GM21717 (cell line): ENCODE results near the gene BGN.
A peak's percentile ranks its signal among the peaks of the same experiment; 100 is the strongest.

ENCODE experiments used
- ATAC-seq: cut with Tn5 transposase; IDR thresholded peaks from one replicate; pipeline ENCODE4 v1.9.1; 2021; ENCODE audit warnings: mild to moderate bottlenecking, moderate library complexity; ENCODE audit not compliant: unreplicated experiment

BGN gene

DNA sequence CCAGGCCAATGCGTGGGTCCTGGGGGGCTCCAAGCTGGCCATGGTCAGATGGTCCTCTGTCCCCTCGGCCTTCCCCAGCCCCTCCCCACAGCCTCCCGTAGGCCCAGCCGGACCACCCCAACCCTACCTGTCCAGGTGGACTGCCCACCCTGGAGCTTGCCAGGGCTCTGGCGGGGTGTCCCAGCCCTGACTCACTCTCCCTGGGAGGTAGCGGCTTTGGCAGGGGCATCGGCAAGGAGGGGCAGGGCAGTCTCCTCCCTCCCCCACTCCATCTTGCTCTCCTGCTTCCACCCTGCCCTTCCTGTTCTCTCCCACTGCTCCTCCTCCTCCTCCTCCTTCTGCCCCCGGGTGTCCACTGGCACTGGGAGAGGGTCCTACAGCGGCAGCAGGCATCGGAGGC lies 7.4 kb downstream of the BGN start:
- ATAC-seq, result no peak

DNA sequence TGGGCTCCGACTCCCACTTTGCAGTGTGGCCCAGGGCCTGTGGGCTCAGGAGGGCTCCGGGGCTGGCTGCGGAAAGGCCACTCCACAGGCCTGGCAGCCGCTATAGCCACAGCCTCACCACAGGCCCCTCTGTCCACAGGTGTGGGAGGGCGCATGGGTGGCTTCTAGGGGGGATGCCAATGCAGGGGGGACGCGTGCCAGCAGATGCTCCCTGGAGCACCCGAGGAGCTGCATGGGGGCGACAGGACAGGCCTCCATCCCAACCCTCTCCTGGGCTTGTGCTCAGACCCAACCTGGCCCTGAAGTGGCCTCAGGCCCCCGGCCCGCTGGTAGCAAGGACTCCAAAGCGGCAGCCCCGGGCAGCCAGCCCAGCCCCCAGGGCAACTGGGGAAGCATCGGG lies 8.0 kb downstream of the BGN start:
- ATAC-seq, result no peak

DNA sequence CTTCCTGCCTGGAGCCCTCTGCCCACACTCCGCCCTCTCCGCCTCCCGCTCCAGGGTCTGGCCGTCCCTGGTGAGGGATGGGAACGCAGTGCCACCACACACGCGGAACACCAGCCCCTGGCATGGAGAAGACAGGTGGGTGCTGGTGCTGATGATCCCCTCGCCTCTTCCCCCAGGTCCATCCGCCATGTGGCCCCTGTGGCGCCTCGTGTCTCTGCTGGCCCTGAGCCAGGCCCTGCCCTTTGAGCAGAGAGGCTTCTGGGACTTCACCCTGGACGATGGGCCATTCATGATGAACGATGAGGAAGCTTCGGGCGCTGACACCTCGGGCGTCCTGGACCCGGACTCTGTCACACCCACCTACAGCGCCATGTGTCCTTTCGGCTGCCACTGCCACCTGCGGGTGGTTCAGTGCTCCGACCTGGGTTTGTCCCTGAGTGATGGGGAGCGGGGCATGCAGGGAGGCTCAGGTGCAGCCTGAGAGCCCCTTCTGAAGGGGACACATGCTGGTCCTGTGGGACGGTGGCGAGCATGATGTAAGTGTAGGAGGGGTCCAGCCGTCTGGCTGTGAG lies 9.8 kb downstream of the BGN start:
- no peak for ATAC-seq

DNA sequence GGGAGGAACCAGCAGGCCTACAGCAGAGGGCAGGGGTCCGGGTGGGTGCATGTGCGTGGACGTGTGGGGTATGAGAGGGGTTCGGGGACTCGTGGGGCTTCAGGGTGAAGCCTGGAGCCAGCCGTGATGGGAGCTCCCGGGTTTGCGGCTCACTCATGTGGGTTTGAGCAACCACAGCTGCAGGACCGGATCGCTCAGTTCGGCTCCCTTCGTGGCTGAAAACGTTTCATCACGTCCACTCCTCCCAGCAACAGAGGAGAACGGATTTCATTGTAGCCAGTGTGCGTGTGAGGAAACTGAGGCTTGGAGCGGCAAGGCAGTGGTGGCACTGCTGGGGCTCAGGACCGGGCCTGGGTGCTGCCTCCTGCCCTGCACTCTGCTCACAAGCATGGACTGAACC lies 10.6 kb downstream of the BGN start:
- no peak for ATAC-seq

DNA sequence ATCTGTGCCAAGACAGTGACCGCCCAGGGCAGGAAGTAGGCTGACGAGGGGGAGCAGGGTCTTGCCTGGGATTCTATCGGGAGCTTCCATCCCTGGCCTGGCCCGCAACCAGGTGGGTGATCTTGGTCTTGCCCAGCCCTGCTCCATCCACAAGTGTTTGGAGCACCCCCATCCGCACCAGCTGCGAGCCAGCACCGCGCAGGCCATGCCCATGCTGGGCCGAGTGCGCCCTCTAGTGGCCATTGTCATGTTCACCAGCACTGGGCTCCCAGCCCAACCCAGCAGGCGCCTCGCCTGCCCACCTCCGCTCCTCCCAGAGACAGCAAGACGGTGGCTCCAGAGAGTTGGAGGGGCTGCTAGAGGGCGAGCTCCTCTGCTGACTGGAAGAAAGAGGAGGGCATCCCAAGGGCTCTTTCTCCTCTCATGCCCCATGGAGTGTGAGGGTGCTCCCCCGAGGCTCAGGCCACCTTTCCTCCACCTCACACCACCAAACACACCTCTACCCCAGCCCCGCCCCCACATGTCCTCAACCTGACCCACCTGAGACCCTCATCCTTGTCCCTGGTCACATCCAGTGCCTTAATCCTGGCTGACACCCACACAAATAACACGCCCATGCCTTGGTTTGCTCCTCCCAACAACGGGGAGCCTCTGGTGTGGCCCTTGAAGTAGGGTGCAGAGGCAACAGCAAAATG lies 12.9 kb downstream of the BGN start:
- ATAC-seq, result peak; percentile 78

DNA sequence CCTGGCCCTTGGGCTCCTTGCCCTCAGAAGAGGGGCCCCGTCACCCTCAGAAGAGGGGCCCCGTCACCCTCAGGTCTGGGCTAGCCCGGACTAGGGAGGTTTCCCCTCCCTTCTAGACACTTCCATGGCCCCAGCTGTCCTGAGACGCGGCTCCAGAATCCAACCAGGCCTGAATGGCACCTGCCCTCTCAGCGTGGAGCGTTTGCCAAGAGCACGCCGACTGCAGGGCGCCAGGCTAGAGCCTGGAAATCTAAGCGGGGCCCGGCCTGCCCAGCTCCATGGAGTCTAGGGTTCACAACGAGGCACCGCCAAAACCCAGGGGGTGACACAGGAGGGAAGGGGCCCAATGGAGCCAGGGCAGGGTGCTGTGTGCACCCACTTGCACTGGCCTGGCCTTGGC lies 14.8 kb downstream of the BGN start:
- ATAC-seq, result no peak

DNA sequence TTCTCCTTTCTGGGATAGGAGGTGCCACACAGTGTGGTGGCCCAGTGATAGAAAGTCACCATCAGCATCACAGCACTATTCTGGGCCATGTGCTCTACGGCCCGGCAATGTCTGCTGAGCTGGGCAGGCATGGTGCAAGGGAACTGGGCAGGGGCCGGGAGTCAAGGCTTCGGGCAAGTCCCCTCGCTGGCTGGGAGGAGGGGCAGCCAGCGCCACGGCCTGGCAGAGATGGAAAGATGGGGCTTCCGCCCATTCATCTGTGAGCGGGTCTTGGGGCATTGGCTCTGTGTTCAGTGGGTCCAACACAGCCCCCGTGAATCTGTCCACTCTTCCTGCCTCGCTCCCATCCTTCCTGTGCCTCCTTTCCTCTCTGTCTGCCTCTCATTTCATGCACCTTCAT lies 15.6 kb downstream of the BGN start:
- no peak for ATAC-seq

DNA sequence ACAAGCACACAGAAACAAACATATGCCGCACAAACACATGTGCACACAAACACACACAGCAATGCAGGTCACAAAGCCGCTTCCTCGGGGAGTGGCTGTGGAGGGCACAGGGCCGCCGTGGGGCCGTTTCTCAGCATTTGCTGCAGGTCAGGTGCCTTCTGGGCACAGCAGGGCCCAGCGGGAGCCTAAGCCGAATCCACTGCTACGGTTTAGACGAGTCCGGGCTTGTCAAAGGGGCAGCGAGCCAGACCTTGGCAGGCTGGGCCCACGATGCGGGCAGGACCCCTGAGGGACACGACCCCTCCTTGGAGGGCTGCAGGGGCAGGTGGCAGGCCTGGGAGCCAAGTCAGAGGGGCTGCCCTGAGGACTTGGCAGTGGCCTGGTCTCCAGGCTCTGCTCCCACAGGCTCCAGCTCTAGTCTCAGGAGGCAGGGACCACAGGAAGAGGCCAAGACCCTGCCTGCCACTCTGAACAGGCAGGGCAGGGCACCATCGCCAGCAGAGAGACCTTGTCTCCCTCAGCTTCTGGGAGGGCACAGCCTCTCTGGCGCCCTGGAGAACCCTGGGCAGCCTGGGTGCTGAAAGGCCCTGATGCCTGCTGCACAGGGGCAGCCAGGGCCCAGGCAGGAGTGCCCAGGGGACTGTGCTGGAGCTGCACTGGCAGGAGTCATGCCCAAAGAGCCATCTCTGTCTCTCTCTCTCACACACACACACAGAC lies 17.2 kb downstream of the BGN start:
- ATAC-seq, result no peak

DNA sequence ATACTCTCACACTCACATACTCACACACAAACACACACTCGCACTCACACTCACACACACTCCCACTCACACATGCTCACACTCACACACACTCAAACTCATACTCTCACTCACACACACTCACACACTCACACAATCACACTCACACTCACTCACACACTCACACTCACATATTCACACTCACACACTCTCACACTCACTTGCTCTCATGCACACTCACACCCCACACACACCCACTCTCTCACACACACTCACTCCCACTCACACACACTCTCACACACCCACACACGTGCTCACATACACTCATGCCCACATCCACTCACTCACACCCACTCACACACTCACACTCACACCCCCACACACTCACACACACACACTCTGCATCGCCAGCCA lies 17.7 kb downstream of the BGN start:
- no peak for ATAC-seq

DNA sequence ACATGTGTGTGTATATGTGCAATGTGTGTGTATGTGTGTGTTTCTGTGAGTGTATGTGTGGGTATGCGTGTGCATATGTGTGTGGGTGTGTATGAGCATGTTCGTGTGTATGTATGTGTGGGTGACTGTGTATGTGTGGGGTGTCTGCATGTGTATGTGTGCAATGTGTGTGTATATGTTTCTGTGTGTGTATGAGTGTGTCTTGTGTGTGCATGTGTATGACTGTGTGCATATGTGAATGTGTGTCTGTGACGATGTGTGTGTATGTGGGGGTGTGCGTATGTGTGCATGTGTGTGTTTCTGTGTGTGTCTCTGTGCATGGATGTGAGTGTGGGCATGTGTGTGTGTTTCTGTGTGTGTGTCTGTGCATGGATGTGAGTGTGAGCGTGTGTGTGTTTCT lies 18.5 kb downstream of the BGN start:
- ATAC-seq, result no peak

DNA sequence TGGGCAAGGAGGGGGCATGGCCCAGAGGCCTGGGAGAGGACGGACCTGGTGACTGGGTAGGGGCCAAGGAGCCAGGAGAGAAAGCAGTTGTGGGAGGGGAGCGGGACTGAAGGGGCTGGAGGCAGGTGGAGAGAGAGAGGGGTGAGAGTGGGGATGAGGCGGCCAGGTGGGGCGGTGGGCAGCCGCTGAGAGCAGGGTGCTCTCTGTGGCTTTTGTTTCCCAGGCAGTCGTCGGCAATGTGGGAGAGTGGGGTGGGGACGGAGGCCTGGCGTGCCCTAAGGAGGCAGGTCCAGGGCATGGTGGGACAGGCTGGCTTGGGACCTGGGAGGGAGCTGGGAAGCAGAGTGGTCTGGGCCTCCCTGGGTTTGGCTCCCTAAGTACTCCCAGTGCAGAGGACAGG lies 19.5 kb downstream of the BGN start:
- ATAC-seq, result no peak

DNA sequence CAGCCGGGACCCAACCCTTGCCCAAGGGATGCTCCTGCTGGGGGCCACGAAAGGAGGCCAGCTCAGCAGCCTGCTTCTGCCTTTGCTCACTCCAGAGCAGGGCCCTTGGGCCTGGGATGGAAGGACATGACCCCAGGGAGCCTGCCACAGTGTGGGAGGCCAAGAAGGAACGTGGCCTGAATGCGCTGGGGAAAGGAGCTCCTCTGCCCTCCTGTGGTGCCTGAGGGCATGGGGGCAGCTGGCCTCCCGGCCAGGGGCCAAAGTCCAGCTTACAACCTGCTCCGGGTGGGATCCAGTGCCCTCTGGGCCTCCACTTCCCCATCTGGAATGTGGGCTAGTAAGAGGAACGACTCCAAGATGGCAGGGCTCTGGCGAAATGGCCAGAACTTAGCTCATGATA lies 20.7 kb downstream of the BGN start:
- ATAC-seq, result no peak

DNA sequence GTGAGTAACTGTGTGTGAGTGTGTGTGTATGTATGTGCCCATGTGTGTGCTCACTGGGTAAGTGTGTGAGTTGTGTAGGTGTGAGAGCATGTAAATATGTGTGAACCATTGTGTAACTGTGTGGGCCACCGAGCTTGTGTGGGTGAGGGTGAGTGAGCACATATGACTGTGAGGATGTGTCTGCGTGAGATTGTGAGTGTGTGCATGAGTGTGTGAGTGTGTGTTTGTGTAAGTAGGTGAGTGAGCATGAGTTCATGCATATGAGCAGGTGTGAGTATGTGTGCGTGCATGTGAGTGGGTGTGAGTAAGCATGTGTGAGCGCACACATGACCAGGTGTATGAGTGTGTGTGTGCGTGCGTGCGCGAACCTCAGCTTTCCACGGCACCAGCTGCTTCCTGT lies 21.3 kb downstream of the BGN start:
- ATAC-seq, result no peak

DNA sequence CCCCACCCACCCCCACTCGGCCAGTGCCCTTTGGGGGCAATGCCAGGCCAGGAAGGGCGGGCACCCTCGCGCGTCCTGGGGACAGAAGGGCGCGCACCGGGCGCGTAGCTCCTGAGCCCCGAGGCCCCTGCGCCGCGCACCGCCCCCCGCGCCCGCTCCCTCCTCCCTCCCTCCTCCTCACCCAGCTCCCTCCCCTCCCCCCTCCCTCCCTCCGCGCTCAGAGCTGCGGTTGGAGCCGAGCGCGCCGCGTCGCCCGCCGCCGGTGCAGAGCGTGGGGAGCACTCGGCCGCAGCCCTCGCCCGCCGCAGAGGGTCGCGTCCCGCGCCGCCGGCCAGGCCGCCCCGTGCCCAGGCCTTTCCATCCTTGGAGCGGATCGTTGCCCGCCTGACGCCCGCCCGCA lies 22.6 kb downstream of the BGN start, which contains the start of gene ATP2B3:
ATP2B3 (plus strand) TSS at position 220 of the 400 bp plus-strand sequence. CDS start 18,606 bp downstream, outside the sequence.
- no peak for ATAC-seq

DNA sequence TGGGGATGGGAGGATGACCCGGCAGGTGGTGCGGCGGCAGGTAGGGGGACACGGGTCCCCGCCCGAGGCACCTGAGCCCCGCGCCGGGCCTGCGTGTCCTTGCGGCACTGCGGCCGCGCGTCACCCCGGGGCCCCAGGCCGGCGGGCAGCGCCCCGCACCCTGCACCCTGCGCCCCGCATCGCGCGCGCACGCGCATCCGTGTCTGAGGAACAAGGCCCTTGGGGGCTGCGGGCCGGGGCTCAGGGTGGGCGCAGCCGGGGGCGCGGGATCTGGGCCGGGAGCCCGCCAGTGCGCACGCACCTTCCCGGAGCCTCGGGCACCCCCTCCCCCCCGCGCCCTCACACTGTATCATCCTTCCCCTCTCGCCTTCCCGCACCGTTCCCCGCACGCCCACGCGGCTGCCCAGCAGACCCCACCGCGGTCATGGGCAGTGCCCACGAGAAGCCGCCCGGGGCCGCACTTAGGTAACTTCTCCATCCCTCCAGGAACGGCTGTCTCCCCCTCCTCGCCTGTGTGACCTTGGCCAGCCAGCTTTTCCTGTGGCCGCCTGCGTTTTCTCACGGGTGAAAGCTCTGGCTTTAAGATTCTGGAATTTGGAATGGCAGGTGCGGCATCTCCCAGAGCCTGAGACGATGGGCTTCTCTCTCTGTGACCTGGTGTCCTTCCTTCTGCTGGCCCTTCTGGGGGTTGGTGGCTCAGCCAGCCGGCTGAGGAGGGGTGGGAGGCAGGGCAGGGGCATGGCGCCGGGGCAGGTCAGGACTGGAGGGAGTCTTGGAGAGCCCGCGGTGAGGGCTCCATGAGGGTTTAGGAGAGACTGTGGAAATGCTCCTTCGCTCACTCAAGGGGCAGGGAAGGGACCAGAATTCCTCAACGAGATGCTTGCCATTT lies 23.4 kb downstream of the BGN start:
- no peak for ATAC-seq

DNA sequence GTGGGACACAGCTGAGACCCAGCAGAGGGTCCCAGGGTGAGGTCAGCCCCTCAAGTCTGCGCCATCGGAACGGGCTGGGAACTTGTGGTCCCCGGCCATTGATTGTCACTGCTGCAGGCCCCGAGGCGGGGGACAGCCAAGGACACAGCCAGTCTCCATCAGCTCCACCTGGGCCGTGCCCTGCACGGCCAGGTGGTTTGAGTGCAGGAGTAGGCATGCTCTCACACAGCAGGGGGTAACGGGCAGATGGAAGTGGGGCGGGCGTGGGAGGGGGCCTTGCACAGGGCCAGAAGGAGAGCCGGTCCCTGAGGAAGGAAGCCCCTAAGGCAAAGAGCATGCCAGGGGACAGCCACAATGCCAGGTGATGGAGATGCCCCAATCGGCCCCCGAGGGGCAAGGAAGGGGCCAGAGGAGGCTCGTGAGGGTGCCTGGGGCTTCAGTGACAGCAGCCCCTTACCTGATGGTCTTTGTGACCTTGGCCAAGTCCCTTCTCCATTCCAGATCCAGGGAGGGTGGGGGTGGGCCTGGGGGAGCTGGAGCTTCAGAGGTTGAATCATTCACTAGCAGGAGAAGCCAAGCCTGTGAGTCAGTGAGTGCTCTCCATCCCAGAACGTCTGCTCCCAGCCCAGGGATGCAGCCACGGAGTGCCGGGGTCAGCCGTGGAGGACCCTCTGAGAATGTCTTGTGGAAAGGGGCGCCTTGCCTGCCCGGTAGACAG lies 24.9 kb downstream of the BGN start:
- ATAC-seq, result no peak

DNA sequence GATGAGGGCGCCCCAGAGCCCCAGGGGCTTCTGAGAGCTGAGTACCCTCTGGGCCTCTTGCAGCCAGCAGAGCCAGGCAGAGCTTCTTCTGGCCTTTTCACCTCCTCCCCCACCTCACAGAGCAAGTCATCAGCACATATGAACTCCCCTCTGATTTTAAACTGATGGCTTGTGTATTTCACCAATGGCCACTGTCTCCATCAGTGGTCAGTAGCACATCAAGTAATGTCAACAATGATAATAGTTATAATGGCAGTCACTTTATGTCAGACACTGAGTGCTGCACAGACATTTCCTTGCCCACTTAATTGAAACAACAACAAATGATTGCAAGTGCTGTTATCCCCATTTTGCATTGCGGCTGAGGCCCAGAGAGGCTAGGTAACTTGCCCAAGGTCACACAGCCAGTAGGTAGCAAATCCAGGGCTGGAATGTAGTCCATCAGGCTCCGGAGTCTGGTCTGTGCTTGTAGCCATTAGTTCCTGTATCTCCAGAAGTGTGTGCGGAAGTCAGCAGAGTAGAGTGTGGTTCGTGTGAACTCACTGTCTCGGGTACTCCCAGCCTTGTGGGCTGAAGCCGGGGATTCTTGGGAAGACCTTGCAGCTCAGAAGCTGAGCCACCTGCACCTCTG lies 25.6 kb downstream of the BGN start:
- ATAC-seq, result no peak

DNA sequence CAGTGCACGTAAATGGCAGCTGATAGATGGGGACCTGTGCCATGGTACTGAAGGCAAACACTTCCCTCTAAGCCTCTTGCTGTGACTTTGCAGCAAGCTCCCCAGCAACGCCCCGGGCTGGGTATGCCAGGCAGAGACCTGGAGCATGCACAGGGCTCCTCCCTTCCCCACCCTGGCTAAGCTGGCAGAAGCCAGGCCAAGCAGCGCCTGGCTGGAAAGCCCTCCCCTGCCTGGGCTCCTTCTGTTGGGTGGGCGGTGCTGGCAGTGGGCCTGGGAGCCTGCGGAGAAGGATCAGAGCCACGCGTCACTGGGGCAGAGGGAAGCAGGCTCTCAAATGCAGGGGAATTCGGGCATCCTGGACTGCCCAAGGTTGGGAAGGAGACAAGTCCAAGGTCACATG lies 26.3 kb downstream of the BGN start:
- no peak for ATAC-seq

DNA sequence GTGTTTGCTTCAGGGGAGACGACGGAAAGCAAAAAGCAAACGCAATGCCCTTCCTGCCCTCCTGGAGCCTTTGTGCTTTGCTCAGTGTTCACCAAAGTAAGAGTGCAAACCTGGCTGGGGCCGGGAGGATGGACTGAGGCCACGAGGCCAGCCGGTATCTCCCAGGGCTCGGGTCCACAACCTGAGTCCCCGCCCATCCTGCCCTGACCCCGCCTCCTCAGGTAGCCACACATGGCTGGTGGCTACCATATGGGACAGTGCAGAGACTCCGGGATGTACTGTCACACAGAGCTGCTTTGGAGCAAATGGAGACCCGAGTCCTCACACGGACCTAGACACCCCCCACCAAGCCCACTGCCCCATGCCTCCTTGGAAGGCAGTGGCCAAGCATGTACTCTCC lies 27.5 kb downstream of the BGN start:
- ATAC-seq, result no peak

DNA sequence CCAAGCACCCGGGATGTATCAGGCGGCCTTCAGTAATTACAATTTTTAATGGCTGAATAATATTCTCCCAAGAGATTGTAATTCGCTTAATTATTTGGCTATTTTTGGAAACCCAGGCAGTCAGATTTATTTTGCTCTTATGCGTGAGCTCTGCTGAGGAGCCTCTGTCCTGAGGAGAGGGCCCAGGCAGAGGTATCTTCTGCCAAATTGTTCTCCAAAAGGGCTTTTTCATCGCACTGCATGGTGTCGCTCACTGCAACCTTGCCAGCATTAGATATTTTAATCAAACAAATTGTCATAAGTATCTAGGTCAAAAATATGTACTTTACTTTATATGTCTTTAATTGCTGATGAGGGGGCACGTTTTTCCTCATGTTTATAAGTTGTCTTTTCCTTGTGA lies 28.5 kb downstream of the BGN start:
- ATAC-seq, result no peak
